Fibroblast of lung (primary cell): Measurements from ENCODE around the gene SLC8A2. TPM values are rescaled to one million over a fixed set of nuclear protein-coding genes. Genes with fewer than 3 reads are reported as not detected.

Experiments
- DNase-seq, 2 donors: peaks; one replicate each; pipeline versions ENCODE4 v3.0.0 to v3.0.0-alpha.2; 2010; ENCODE audit warnings: low read depth in 2 of 2
- H2AFZ ChIP-seq: 2 replicates; pipeline ENCODE4 v1.5.1; 2012; ENCODE audit warnings: low read length, control low read depth, inconsistent platforms
- H3K27ac ChIP-seq: 2 replicates; pipeline ENCODE4 v1.5.1; 2011; ENCODE audit warnings: low read length, control low read depth; ENCODE audit not compliant: insufficient read depth
- H3K27me3 ChIP-seq: 2 replicates; pipeline ENCODE4 v1.5.1; 2011; ENCODE audit warnings: mild to moderate bottlenecking, low read length; ENCODE audit not compliant: control insufficient read depth, insufficient read depth
- H3K36me3 ChIP-seq: 2 replicates; pipeline ENCODE4 v1.5.1; 2011; ENCODE audit warnings: low read length; ENCODE audit not compliant: control insufficient read depth, insufficient read depth
- H3K4me1 ChIP-seq: 2 replicates; pipeline ENCODE4 v1.5.1; 2011; ENCODE audit warnings: low read length; ENCODE audit not compliant: control insufficient read depth, insufficient read depth; ENCODE audit errors: extremely low read depth
- H3K4me2 ChIP-seq: 2 replicates; pipeline ENCODE4 v1.5.1; 2011; ENCODE audit warnings: low read length, control low read depth; ENCODE audit not compliant: insufficient read depth; ENCODE audit errors: extremely low read depth
- H3K4me3 ChIP-seq, 4 experiments: fragments of 200-600 bp in 1 of 4; sonication (generic) in 1 of 4; replicated peaks in 1 of 4; 2 replicates each; pipeline ENCODE4 v1.5.1; 2011 to 2016; ENCODE audit warnings: low read length in 4 of 4, low read depth in 3 of 4, mild to moderate bottlenecking in 3 of 4, control low read depth in 2 of 4, inconsistent platforms in 1 of 4, mixed read lengths in 1 of 4; ENCODE audit not compliant: insufficient read depth in 1 of 4; ENCODE audit errors: control extremely low read depth in 1 of 4
- H3K79me2 ChIP-seq: 2 replicates; pipeline ENCODE4 v1.5.1; 2012; ENCODE audit warnings: mild to moderate bottlenecking, low read length, inconsistent platforms; ENCODE audit not compliant: control insufficient read depth, insufficient read depth
- H3K9ac ChIP-seq: 2 replicates; pipeline ENCODE4 v1.5.1; 2011; ENCODE audit warnings: mild to moderate bottlenecking, low read length, control low read depth; ENCODE audit not compliant: insufficient read depth
- H3K9me3 ChIP-seq: 2 replicates; pipeline ENCODE4 v1.5.1; 2012; ENCODE audit warnings: low read depth, low read length; ENCODE audit not compliant: control insufficient read depth, insufficient read depth
- H4K20me1 ChIP-seq: 2 replicates; pipeline ENCODE4 v1.5.1; 2011; ENCODE audit warnings: low read length; ENCODE audit not compliant: control insufficient read depth, insufficient read depth; ENCODE audit errors: extremely low read depth
- CTCF ChIP-seq, 2 donors: IDR thresholded peaks in 1 of 2; conservative IDR thresholded peaks in 1 of 2; 1 replicate in 1 of 2; 2 replicates in 1 of 2; pipeline ENCODE4 v1.5.1; 2011 to 2012; ENCODE audit warnings: low read length in 2 of 2, control low read depth in 1 of 2, inconsistent platforms in 1 of 2, low read depth in 1 of 2, mild to moderate bottlenecking in 1 of 2
- EZH2 ChIP-seq: IDR thresholded peaks from 2 replicates; pipeline ENCODE4 v1.5.1; 2012; ENCODE audit warnings: low read length, control low read depth, mild to moderate bottlenecking; ENCODE audit errors: missing control alignments
- polyA plus RNA-seq, 2 donors: library from polyadenylated mRNA; depleted of rRNA in 1 of 2; stranded (reverse) in 1 of 2; unstranded in 1 of 2; fragments of >200 nt; gene quantifications; 2 replicates each; pipeline ENCODE4 v1.2.1, GENCODE V29; 2011 to 2012; ENCODE audit warnings: missing spikeins in 1 of 2
- total RNA-seq: library from RNA; depleted of rRNA; stranded (reverse); fragments of >200 nt; gene quantifications from 2 replicates; pipeline ENCODE4 v1.2.1, GENCODE V29; 2014

SLC8A2 gene
- total and polyA plus RNA-seq, 2 donors (not counting 1 experiment from before 2014, with no cell fraction given), result under 0.01 TPM; not detected in 1

DNA sequence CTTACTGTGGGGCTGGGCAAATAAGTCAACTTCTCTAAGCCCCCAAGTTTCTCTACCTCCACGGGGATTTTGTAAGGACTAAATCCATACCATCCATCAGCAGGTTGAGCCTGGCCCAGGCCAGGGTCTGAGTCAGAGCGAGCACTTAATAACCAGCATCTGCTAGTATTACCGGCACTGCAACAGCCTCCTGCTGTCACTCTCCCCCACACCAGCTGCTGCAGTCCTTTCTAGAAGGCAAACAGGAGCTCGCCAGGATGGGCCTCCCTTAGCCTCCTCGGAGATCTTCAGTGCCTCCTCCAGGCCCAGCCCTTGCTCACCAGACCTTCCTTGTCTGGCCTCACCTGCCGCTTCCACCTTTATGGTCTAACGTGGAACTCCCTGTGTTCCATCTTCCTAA is 40.0 kb upstream of the SLC8A2 start:
- Histone ChIP-seq H4K20me1 (no peaks in the 10 kb centered on the region), H2AFZ (no peak overlapping the region), H3K4me1 (peaks cover 31% of the 10 kb centered on the region), H3K9me3 (no peaks in the 10 kb centered on the region), H3K4me3 (peak overlapping the region in 3 of 4 experiments; percentile 20 to 98 (median 54)), H3K27me3 (no peaks in the 10 kb centered on the region), H3K4me2 (peak overlapping the region; percentile 56), H3K27ac (peak overlapping the region; percentile 75), H3K9ac (peak overlapping the region; percentile 39), H3K79me2 (peaks cover 78% of the 10 kb centered on the region), H3K36me3 (no peaks in the 10 kb centered on the region)
- DNase-seq, result peak in 1 of 2 donors; percentile 16
- TF ChIP-seq CTCF (conservative IDR thresholded peaks at IDR 0.05 in 1 of 2, IDR thresholded peaks at IDR 0.05 in 1 of 2; ENCODE audit: low read depth in 1 of 2, low read length in 2 of 2), result no peak

GRCh38 chr19:47511128-47511517 is 39.4 kb upstream of the SLC8A2 start:
- H3K9ac ChIP-seq, result no peak overlapping the region
- TF ChIP-seq CTCF (conservative IDR thresholded peaks at IDR 0.05 in 1 of 2, IDR thresholded peaks at IDR 0.05 in 1 of 2; ENCODE audit: low read depth in 1 of 2, low read length in 2 of 2), result no peak
- TF ChIP-seq EZH2, result no peak
- no peaks in the 10 kb centered on the region for H3K9me3 ChIP-seq
- H2AFZ ChIP-seq, result no peak overlapping the region
- H3K4me1 ChIP-seq, result peaks cover 31% of the 10 kb centered on the region
- peak overlapping the region in 1 of 4 experiments; percentile 98 for H3K4me3 ChIP-seq
- H3K27me3 ChIP-seq, result no peaks in the 10 kb centered on the region
- DNase-seq, result no peak
- peak overlapping the region; percentile 5 for H3K27ac ChIP-seq
- no peaks in the 10 kb centered on the region for H4K20me1 ChIP-seq
- H3K4me2 ChIP-seq, result no peak overlapping the region
- H3K36me3 ChIP-seq, result no peaks in the 10 kb centered on the region
- H3K79me2 ChIP-seq, result peaks cover 81% of the 10 kb centered on the region

GRCh38 chr19:47510516-47511127 is 38.9 kb upstream of the SLC8A2 start:
- Histone ChIP-seq H3K79me2 (peaks cover 83% of the 10 kb centered on the region), H3K4me1 (peaks cover 31% of the 10 kb centered on the region), H3K36me3 (no peaks in the 10 kb centered on the region), H3K9me3 (no peaks in the 10 kb centered on the region), H3K4me2 (no peak overlapping the region), H2AFZ (no peak overlapping the region), H3K9ac (no peak overlapping the region), H3K27me3 (no peaks in the 10 kb centered on the region), H4K20me1 (no peaks in the 10 kb centered on the region), H3K27ac (no peak overlapping the region), H3K4me3 (peak overlapping the region in 1 of 4 experiments; percentile 4)
- TF ChIP-seq CTCF (conservative IDR thresholded peaks at IDR 0.05 in 1 of 2, IDR thresholded peaks at IDR 0.05 in 1 of 2; ENCODE audit: low read depth in 1 of 2, low read length in 2 of 2) (no peak), EZH2 (no peak)
- DNase-seq, result no peak
